ENCODE data around the gene P2RY6. TPM values are rescaled to one million over a fixed set of nuclear protein-coding genes. Genes with fewer than 3 reads are reported as not detected.
A peak's percentile ranks its signal among the peaks of the same experiment; 100 is the strongest.

P2RY6 gene
- total RNA-seq, 2 donors from 2014 or later = 0.31 to 0.37 TPM

DNA sequence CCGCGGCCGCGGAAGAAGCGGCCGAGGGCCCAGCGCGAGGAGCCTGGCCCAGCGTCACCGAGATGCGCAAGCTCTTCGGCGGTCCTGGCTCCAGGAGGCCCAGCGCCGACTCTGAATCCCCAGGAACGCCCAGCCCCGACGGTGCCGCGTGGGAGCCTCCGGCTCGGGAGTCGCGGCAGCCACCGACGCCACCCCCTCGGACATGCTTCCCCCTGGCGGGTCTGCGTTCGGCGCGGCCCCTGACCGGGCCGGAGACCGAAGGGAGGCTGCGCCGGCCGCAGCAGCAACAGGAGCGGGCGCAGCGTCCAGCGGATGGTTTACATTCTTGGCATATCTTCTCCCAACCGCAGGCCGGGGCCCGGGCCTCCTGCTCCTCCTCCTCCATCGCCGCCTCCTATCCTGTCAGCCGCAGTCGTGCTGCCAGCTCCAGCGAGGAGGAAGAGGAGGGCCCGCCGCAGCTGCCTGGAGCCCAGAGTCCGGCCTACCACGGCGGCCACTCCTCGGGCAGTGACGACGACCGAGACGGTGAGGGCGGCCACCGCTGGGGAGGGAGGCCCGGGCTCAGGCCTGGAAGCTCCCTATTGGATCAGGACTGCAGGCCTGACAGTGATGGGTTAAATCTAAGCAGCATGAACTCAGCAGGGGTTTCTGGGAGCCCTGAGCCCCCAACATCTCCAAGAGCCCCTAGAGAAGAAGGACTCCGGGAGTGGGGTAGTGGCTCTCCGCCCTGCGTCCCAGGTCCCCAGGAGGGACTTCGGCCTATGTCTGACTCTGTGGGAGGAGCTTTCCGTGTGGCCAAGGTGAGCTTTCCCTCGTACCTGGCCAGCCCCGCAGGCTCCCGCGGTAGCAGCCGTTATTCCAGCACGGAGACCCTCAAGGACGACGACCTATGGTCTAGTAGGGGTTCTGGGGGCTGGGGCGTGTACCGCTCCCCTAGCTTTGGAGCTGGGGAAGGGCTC is 37.1 kb downstream of the P2RY6 start:
- Mint-ChIP-seq H3K27me3 (ENCODE audit: insufficient read depth) (peaks cover 13% of the 10 kb centered on the region), H3K27ac (no peak overlapping the region), H3K4me1 (peaks cover 23% of the 10 kb centered on the region), H3K9me3 (no peaks in the 10 kb centered on the region), H3K4me3 (peak overlapping the region; percentile 66), H3K36me3 (ENCODE audit: low read depth) (peaks cover 7% of the 10 kb centered on the region)
- H3K36me3 ChIP-seq (ENCODE audit: control insufficient read depth, insufficient read depth, low read length) = peaks cover 9% of the 10 kb centered on the region
- peak overlapping the region; percentile 86 for H3K4me3 ChIP-seq (ENCODE audit: low read length)
- WGBS, 2 experiments (ENCODE audit: insufficient coverage in 1 of 2, insufficient read length in 1 of 2) = 0 to 8% methylated on average over 24 to 78 of the region's 78 CpGs
- H3K9me3 ChIP-seq (ENCODE audit: control insufficient read depth, low read length) = no peaks in the 10 kb centered on the region
- peak overlapping the region; percentile 89 for H3K9ac ChIP-seq (ENCODE audit: extremely low read depth, low read length, poor library complexity, severe bottlenecking)
- DNase-seq = peak; percentile 95
- TF ChIP-seq CTCF (conservative IDR thresholded peaks at IDR 0.05) = no peak
- H3K4me1 ChIP-seq (ENCODE audit: control insufficient read depth, insufficient read depth, low read length) = peaks cover 28% of the 10 kb centered on the region
- peak overlapping the region; percentile 98 for H3K27ac ChIP-seq (ENCODE audit: low read depth, low read length)
- no peaks in the 10 kb centered on the region for H3K27me3 ChIP-seq (ENCODE audit: control insufficient read depth, insufficient read depth, low read length, poor library complexity, severe bottlenecking)

- H3K36me3 Mint-ChIP-seq (ENCODE audit: low read depth) = peaks cover 7% of the 10 kb centered on the region
- Histone ChIP-seq H3K27me3 (ENCODE audit: control insufficient read depth, insufficient read depth, low read length, poor library complexity, severe bottlenecking) (no peaks in the 10 kb centered on the region), H3K4me1 (ENCODE audit: control insufficient read depth, insufficient read depth, low read length) (peaks cover 29% of the 10 kb centered on the region), H3K4me3 (ENCODE audit: low read length) (peak overlapping the region; percentile 86), H3K9me3 (ENCODE audit: control insufficient read depth, low read length) (no peaks in the 10 kb centered on the region), H3K27ac (ENCODE audit: low read depth, low read length) (no peak overlapping the region), H3K9ac (ENCODE audit: extremely low read depth, low read length, poor library complexity, severe bottlenecking) (peak overlapping the region; percentile 89), H3K36me3 (ENCODE audit: control insufficient read depth, insufficient read depth, low read length) (peaks cover 9% of the 10 kb centered on the region)
- WGBS, 2 experiments (ENCODE audit: insufficient coverage in 1 of 2, insufficient read length in 1 of 2) = 96 to 97% methylated on average over 13 to 16 of the region's 16 CpGs
- peak overlapping the region; percentile 66 for H3K4me3 Mint-ChIP-seq
- TF ChIP-seq CTCF (conservative IDR thresholded peaks at IDR 0.05) = no peak
- H3K27me3 Mint-ChIP-seq (ENCODE audit: insufficient read depth) = peaks cover 11% of the 10 kb centered on the region
- no peak overlapping the region for H3K27ac Mint-ChIP-seq
- H3K9me3 Mint-ChIP-seq = no peaks in the 10 kb centered on the region
- peaks cover 31% of the 10 kb centered on the region for H3K4me1 Mint-ChIP-seq
- no peak for DNase-seq
Measured at GRCh38 chr11:73310076-73310475, 37.9 kb downstream of the P2RY6 start.

- Mint-ChIP-seq H3K36me3 (ENCODE audit: low read depth) (peaks cover 7% of the 10 kb centered on the region), H3K4me1 (peaks cover 33% of the 10 kb centered on the region), H3K9me3 (no peaks in the 10 kb centered on the region), H3K27me3 (ENCODE audit: insufficient read depth) (peaks cover 11% of the 10 kb centered on the region), H3K4me3 (no peak overlapping the region), H3K27ac (no peak overlapping the region)
- no peak for DNase-seq
- Histone ChIP-seq H3K4me3 (ENCODE audit: low read length) (no peak overlapping the region), H3K36me3 (ENCODE audit: control insufficient read depth, insufficient read depth, low read length) (peaks cover 9% of the 10 kb centered on the region), H3K4me1 (ENCODE audit: control insufficient read depth, insufficient read depth, low read length) (peaks cover 35% of the 10 kb centered on the region), H3K9me3 (ENCODE audit: control insufficient read depth, low read length) (no peaks in the 10 kb centered on the region), H3K27ac (ENCODE audit: low read depth, low read length) (no peak overlapping the region), H3K27me3 (ENCODE audit: control insufficient read depth, insufficient read depth, low read length, poor library complexity, severe bottlenecking) (no peaks in the 10 kb centered on the region), H3K9ac (ENCODE audit: extremely low read depth, low read length, poor library complexity, severe bottlenecking) (no peak overlapping the region)
- no peak for TF ChIP-seq CTCF (conservative IDR thresholded peaks at IDR 0.05)
- 94 to 95% methylated on average over 18 to 22 of the region's 22 CpGs for WGBS, 2 experiments (ENCODE audit: insufficient coverage in 1 of 2, insufficient read length in 1 of 2)
Measured at GRCh38 chr11:73310661-73311393, 38.7 kb downstream of the P2RY6 start.
